ENCODE measurements around the gene SYTL2. TPM values are rescaled to one million over a fixed set of nuclear protein-coding genes. Genes with fewer than 3 reads are reported as not detected.
A peak's percentile ranks its signal among the peaks of the same experiment; 100 is the strongest.
"Not testable (repeated sequence)": the region's sequence is repeated elsewhere in the genome, so short reads cannot be mapped to it uniquely, and the experiment has no call there.

The SYTL2 gene
- total RNA-seq, 1 donor from 2014 or later: 7.0 TPM

- DNase-seq: peak; percentile 32
These were observed 128.3 kb downstream of the SYTL2 start for GRCh38 chr11:85682330-85683305.

GRCh38 chr11:85680897-85681296, 130.0 kb downstream of the SYTL2 start:
- DNase-seq: no peak

DNA sequence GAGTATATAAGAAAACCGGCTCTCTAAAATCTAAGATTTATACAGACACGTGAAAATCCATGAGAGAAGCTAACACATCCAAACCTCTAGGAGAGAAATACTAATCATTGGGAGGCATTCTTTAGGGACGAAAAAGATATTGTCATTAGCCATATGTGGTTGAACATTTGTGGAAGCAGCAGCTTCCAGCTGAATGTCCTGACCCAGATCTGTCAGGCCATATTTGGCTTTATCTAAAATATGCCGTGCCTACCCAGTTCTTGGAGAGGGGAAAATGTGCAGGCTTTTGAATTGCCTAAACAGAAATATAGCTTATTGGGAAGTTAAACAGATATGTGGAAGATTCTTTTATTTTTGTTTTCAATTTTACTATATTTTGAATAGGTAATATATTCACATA, 131.4 kb downstream of the SYTL2 start:
- DNase-seq: no peak

DNA sequence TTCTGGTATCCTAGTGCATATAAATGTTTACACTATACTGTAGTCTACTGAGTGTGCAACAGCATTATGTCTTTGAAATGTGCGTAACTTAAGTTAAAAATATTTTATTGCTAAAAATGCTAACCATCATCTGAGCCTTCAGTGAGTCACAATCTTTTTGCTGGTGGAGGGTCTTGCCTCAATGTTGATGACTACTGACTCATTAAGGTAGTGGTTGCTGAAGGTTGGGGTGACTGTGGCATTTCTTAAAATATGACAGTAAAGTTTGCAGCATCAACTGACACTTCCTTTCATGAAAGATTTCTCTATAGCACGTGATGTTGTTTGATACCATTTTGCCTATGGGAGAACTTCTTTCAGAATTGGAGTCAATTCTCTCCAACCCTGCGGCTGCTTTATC, 137.5 kb downstream of the SYTL2 start:
- DNase-seq: no peak

GRCh38 chr11:85672105-85672902, 138.6 kb downstream of the SYTL2 start:
- no peak for DNase-seq

- not testable (repeated sequence) for DNase-seq
These were observed 139.8 kb downstream of the SYTL2 start for GRCh38 chr11:85670949-85671663.

DNA sequence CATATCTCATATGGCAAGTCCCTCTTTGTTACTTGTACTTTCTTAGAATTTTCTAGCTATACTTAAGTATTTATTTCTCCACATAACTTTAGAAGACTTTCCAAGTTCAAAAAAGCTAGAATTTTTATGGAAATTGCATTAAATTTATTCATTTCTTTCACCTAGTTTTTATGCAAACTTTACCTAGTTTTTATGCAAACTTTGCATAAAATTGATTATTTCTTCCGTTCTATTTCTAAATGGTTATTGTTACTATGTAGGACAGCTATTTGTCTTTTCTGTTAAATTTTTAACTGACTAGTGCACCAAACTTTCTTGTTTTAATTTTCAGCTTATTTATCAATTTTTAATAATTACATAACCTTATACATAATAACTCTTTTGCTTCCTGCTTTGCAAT, 142.8 kb downstream of the SYTL2 start:
- DNase-seq: no peak

DNA sequence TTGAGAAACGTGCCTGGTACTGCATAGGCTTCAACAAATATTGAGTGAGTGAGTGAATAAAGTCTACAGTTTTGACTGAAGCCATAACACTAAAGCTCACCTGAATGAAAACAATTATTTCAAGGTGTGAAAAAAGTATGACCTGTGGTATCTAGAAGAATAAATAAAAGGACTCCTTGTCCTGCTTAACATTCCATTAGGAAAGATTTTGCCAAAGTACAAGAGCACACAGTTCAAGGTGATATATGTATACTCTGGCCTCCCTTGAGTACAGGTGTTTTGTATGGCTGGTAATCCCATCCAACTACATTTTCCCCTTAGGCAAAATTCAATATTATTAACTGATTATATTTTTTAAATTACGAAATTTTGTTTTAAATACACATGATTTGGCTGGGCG, 144.3 kb downstream of the SYTL2 start:
- DNase-seq: no peak

GRCh38 chr11:85665733-85666132, 145.2 kb downstream of the SYTL2 start:
- no peak for DNase-seq

- DNase-seq: peak; percentile 91
These were observed 146.1 kb downstream of the SYTL2 start, which contains the start of gene CREBZF for GRCh38 chr11:85664615-85665481. CREBZF (minus strand) TSS chr11:85665129; CDS start chr11:85664875, 254 bp downstream.

DNA sequence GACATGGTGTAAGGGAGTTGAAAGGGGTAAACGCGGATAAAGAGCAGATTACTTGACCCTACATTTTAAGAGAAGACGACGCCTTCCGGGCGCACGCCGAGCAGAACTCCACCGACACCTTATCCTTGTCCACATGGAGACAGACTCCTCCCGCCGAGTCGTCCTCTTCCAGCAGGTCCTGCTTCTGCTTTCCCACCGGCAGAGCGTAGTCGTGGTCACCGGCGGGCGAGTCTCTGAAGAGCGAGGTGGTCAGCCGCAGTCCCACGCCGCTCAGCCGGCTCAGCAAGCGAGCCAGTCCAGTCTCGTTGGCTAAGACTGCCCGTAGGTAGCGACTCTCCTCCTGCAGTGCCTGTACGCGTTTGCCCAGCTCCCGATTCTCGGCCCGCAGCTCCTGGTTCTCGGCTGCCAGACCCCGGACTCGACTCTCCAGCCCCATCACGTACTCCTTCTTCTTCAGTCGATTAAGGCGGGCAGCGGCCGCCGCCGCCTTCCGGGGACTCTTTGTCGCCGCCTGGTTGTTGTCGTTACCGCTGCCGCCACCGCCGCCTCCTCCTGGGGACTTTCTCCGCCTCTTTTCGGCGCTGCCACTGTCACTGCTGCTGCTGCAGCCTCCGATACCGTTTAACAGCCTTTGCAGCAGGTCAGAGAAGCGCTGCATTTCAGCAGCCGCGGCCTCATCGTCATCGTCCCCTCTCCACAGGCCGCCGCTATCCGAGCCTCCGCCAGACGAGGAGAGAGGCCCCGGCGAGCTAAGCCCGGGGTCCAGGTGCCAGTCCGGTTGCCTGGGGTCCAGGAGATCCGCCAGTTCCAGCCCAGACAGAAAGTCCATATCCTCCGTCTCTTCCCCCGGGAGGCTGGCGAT, 147.0 kb downstream of the SYTL2 start:
- peak; percentile 78 for DNase-seq

- no peak for DNase-seq
These were observed 147.7 kb downstream of the SYTL2 start for GRCh38 chr11:85663080-85663752.

- no peak for DNase-seq
These were observed 148.8 kb downstream of the SYTL2 start for GRCh38 chr11:85661972-85662664.

DNA sequence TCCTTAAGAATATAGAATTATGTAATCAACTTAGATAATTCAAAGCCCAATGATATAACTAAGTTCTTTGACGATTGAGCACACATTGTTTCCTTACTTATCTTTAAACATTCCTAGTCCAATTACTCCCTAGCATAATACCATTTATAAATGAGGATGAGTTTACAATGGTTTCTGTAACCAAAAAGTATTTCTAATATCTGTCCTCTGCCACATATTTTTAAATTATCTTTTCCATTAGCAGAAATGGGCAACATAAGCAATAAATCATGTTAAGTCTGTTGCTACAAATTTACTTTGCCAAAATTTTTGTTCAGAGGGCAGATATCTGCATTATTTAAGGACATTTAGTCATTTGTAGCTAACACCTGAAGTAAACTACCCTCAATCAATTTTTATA, 152.8 kb downstream of the SYTL2 start:
- no peak for DNase-seq

DNA sequence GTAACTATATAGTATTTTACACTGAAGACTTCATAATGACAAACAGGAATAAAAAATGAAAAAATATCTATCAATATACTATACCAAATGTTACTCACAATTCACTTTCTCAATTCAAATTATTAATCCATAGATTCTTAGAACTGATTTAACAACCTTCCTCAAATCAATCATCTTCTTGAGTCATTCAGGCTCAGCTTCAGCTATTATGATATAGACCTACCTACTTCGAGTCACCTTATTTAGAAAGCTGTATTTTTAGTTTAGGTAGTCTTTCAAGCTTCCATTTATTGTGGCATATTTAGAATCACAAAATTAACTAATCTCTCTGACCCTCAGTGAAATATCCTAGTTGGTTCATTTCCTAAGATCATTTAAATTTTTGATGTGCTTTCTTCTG, 154.2 kb downstream of the SYTL2 start:
- no peak for DNase-seq

- DNase-seq: not testable (repeated sequence)
These were observed 156.6 kb downstream of the SYTL2 start for GRCh38 chr11:85654343-85654742.

DNA sequence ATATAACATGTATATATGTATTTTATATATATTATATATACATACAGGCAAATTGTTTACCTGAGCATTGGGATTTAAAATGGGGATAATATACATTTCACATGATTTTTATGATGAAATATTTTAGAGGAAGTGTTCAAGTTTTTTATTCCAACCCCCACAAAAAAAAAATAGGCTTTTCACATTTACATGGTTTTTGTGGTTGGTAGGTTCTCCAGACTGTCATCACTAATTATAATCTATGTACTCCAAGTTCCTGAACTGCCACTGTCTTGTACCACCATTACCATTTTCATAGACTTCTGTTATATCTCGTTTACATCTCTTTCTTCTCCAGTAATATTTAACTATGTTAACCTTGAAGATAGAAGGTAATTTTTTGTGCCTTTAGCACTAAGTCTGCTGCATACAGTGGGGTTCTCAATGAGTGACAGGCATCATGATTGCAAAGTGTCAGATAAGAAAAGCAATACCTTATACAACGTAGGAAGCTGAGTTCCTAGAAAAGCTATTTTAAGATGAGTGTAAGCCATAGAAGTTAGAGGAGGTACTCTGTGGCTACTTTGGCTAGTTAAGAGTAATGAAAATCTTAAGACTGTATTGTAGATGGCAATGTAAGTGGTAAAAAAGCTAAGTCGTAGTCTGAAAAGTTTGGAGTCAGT, 158.0 kb downstream of the SYTL2 start:
- no peak for DNase-seq

- no peak for DNase-seq
These were observed 159.8 kb downstream of the SYTL2 start for GRCh38 chr11:85651118-85651517.
